CD4-positive, alpha-beta T cell (primary cell): Measurements from ENCODE around the gene ANKLE1. TPM values are rescaled to one million over a fixed set of nuclear protein-coding genes. Genes with fewer than 3 reads are reported as not detected.

ENCODE experiments used
- ATAC-seq: fragments of 200-7000 bp; cut with Tn5 transposase; one replicate; pipeline ENCODE4 v1.10.0; 2022; ENCODE audit warnings: mild to moderate bottlenecking; ENCODE audit not compliant: poor library complexity
- CTCF ChIA-PET: fragments of 350-600 bp; sonication (Branson Sonifier 250); formaldehyde crosslinking; loops from one replicate; lab custom pipeline; 2021; ENCODE audit warnings: antibody characterized with exemption, inconsistent platforms; lab: Charles Lee
- POLR2A ChIA-PET: fragments of 350-600 bp; sonication (Branson Sonifier 250); formaldehyde crosslinking; loops from one replicate; lab custom pipeline; 2021; ENCODE audit warnings: antibody characterized with exemption, inconsistent platforms; lab: Charles Lee
- DNase-seq, 14 experiments: peaks; one replicate each; pipeline ENCODE4 v3.0.0-alpha.2; 2013 to 2020; ENCODE audit warnings: mixed read lengths in 2 of 14
- H3K27ac ChIP-seq, 2 donors: one replicate each; pipeline versions ENCODE4 v1.5.1 to v1.7.0; 2013; ENCODE audit warnings: low read length in 2 of 2, low read depth in 1 of 2, mild to moderate bottlenecking in 1 of 2
- H3K27me3 ChIP-seq, 2 experiments: 1 replicate in 1 of 2; 2 replicates in 1 of 2; pipeline versions ENCODE4 v1.6.1 to v1.7.0; 2013; ENCODE audit warnings: low read length in 2 of 2, control low read depth in 1 of 2, mild to moderate bottlenecking in 1 of 2, moderate library complexity in 1 of 2; ENCODE audit not compliant: insufficient read depth in 2 of 2, control insufficient read depth in 1 of 2
- H3K36me3 ChIP-seq: one replicate; pipeline ENCODE4 v1.6.1; 2013; ENCODE audit warnings: low read length, control low read depth; ENCODE audit not compliant: insufficient read depth
- H3K4me1 ChIP-seq: one replicate; pipeline ENCODE4 v1.6.1; 2013; ENCODE audit warnings: low read length, control low read depth; ENCODE audit not compliant: insufficient read depth
- H3K4me3 ChIP-seq: one replicate; pipeline ENCODE4 v1.5.1; 2013; ENCODE audit warnings: mild to moderate bottlenecking, low read length, moderate library complexity
- H3K9me3 ChIP-seq, 2 experiments: 1 replicate in 1 of 2; 2 replicates in 1 of 2; pipeline versions ENCODE4 v1.6.1 to v1.7.0; 2013; ENCODE audit warnings: low read length in 2 of 2, mild to moderate bottlenecking in 2 of 2, control low read depth in 1 of 2, moderate library complexity in 1 of 2; ENCODE audit not compliant: control insufficient read depth in 1 of 2, insufficient read depth in 1 of 2
- H3K27ac Mint-ChIP-seq: one replicate; pipeline ENCODE4 v1.8.0; 2020; ENCODE audit warnings: mixed read lengths
- H3K27me3 Mint-ChIP-seq: one replicate; pipeline ENCODE4 v1.8.0; 2021; ENCODE audit warnings: mixed read lengths
- H3K36me3 Mint-ChIP-seq: one replicate; pipeline ENCODE4 v1.8.0; 2021; ENCODE audit warnings: low read depth, mixed read lengths
- H3K4me1 Mint-ChIP-seq: one replicate; pipeline ENCODE4 v1.8.0; 2021; ENCODE audit warnings: low read depth, mixed read lengths
- H3K4me3 Mint-ChIP-seq: one replicate; pipeline ENCODE4 v1.8.0; 2020; ENCODE audit warnings: mild to moderate bottlenecking, mixed read lengths
- H3K9me3 Mint-ChIP-seq: one replicate; pipeline ENCODE4 v1.8.0; 2020; ENCODE audit warnings: mixed read lengths
- intact Hi-C, 2 experiments: fragments of 100-400 bp; cut with DNase I in 1 of 2; cut with micrococcal nuclease in 1 of 2; formaldehyde crosslinking; loops; one replicate each; pipeline versions ENCODE4 v1.15.1 to v1.9.0; 2023 to 2025; cut with DNase I, micrococcal nuclease
- total RNA-seq, 174 experiments: library from RNA in 2 of 174; stranded (reverse) in 2 of 174; gene quantifications; one replicate each; pipeline ENCODE4 v1.2.3 and lab custom pipeline; 2021 to 2026
- TF ChIP-seq, protein P1 (sequence below): fragments of 200-600 bp; IDR thresholded peaks from one replicate; pipeline ENCODE4 v1.8.0; 2022; ENCODE audit warnings: antibody characterized with exemption, mild to moderate bottlenecking

The ANKLE1 gene
- total RNA-seq, 2 experiments from 2014 or later, result 0.85 to 1.9 TPM

DNA sequence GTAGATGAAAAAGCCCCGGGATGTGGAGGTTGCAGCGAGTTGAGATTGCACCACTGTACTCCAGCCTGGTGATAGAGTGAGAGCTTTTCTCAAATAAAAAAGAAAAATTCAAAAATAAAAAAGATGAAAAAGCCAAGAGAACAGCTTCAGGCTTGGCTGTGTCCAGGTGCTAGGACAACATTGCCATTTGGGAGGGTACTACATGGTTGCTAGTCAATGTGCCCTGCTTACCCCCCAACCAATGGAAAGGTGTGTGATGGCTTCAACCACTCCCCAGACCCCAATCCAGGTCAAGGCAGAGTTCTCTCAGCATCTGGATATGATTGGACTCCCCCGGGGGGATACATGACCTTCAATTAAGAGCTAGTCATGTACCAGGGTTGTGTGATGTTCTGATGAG is 2.3 kb upstream of the ANKLE1 start:
- Mint-ChIP-seq H3K27ac (no peak overlapping the region), H3K9me3 (no peaks in the 10 kb centered on the region), H3K27me3 (peaks cover 11% of the 10 kb centered on the region), H3K36me3 (peaks cover 28% of the 10 kb centered on the region), H3K4me1 (peaks cover 10% of the 10 kb centered on the region), H3K4me3 (no peak overlapping the region)
- H3K27ac ChIP-seq, result no peak overlapping the region
- peaks cover 37% of the 10 kb centered on the region for H3K36me3 ChIP-seq
- intact Hi-C loops, result no loop called here
- POLR2A ChIA-PET, result interaction anchor here (1.5 kb wide), 1 partner anchor 95 kb away, joined by 3 read pairs; no protein-coding TSS in a partner anchor
- TF ChIP-seq, protein P1, sequence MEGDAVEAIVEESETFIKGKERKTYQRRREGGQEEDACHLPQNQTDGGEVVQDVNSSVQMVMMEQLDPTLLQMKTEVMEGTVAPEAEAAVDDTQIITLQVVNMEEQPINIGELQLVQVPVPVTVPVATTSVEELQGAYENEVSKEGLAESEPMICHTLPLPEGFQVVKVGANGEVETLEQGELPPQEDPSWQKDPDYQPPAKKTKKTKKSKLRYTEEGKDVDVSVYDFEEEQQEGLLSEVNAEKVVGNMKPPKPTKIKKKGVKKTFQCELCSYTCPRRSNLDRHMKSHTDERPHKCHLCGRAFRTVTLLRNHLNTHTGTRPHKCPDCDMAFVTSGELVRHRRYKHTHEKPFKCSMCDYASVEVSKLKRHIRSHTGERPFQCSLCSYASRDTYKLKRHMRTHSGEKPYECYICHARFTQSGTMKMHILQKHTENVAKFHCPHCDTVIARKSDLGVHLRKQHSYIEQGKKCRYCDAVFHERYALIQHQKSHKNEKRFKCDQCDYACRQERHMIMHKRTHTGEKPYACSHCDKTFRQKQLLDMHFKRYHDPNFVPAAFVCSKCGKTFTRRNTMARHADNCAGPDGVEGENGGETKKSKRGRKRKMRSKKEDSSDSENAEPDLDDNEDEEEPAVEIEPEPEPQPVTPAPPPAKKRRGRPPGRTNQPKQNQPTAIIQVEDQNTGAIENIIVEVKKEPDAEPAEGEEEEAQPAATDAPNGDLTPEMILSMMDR, result no peak
- DNase-seq (no peak), ATAC-seq (no peak)
- H3K27me3 ChIP-seq, result peaks cover 0 to 5% of the 10 kb centered on the region in 2 experiments
- no peaks in the 10 kb centered on the region for H3K9me3 ChIP-seq
- CTCF ChIA-PET, result no interaction called here
- peaks cover 20% of the 10 kb centered on the region for H3K4me1 ChIP-seq
- no peak overlapping the region for H3K4me3 ChIP-seq

DNA sequence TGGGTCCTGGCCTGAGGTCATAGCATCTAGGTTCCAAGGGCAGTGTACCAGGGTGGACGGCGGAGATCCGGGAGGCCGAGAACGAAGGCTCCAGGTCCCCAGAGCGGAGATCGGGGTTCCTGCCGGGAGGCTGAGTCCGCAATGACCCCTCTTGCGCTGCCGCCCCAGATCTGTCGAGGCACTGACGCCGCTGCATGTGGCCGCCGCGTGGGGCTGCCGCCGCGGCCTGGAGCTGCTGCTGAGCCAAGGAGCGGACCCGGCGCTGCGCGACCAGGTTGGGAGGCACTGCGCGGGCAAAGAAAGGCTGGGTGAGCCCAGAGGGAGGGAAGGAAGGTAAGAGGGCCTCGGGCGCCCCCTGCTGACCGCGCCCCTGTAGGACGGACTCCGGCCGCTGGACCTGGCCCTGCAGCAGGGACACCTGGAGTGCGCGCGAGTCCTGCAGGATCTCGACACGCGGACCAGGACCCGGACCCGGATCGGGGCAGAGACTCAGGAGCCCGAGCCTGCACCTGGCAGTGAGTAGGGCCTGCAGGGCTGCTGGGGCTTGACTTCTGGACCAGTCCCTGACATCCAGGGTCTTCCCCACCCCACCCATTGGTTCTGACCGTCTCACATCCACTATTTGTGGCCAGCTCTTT is 906 bp downstream of the ANKLE1 start:
- Histone ChIP-seq H3K27ac (no peak overlapping the region), H3K36me3 (peaks cover 8% of the 10 kb centered on the region), H3K4me3 (peak overlapping the region; percentile 51), H3K4me1 (peaks cover 20% of the 10 kb centered on the region), H3K9me3 (no peaks in the 10 kb centered on the region), H3K27me3 (peaks cover 0 to 5% of the 10 kb centered on the region in 2 experiments)
- intact Hi-C loops, result loop anchor here (1.0 to 2.0 kb wide), 6 partner anchors 22 to 511 kb away; no protein-coding TSS in a partner anchor
- DNase-seq (peak; percentile 58 to 89 (median 74)), ATAC-seq (peak; percentile 96)
- H3K4me3 Mint-ChIP-seq, result peak overlapping the region; percentile 63
- H3K27ac Mint-ChIP-seq, result no peak overlapping the region
- peaks cover 11% of the 10 kb centered on the region for H3K27me3 Mint-ChIP-seq
- no peaks in the 10 kb centered on the region for H3K9me3 Mint-ChIP-seq
- H3K4me1 Mint-ChIP-seq, result peaks cover 10% of the 10 kb centered on the region
- TF ChIP-seq, protein P1, result peak; percentile 97
- ChIA-PET POLR2A (interaction anchor here (1.6 kb wide), 1 partner anchor 16 kb away, joined by 4 read pairs; the partner anchor contains the start of gene BABAM1), CTCF (interaction anchor here (0.7 to 3.5 kb wide), 6 partner anchors 10 to 98 kb away, joined by 3 to 21 read pairs (median 6); partner anchors contain the start of genes BABAM1 and MRPL34)
- peaks cover 2% of the 10 kb centered on the region for H3K36me3 Mint-ChIP-seq

DNA sequence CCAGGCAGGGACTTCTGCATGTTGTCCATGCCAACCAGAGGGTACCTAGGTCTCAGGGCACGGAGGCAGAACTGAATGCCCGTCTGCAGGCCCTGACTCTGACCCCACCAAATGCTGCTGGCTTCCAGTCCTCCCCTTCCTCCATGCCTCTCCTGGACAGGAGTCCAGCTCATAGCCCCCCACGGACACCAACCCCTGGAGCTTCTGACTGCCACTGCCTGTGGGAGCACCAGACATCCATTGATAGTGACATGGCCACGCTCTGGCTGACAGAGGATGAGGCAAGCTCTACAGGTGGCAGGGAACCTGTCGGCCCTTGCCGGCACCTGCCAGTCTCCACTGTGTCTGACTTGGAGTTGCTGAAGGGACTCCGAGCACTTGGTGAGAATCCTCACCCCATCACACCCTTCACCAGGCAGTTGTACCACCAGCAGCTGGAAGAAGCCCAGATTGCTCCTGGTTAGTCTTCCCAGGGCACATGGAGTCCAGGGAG is 1.8 kb downstream of the ANKLE1 start:
- POLR2A ChIA-PET, result no interaction called here
- Histone ChIP-seq H3K4me1 (peaks cover 20% of the 10 kb centered on the region), H3K36me3 (peaks cover 6% of the 10 kb centered on the region), H3K27me3 (peaks cover 0 to 5% of the 10 kb centered on the region in 2 experiments), H3K4me3 (no peak overlapping the region), H3K27ac (no peak overlapping the region), H3K9me3 (no peaks in the 10 kb centered on the region)
- ATAC-seq (no peak), DNase-seq (no peak)
- no peak overlapping the region for H3K27ac Mint-ChIP-seq
- intact Hi-C loops, result loop anchor here (1.0 to 2.0 kb wide), 3 partner anchors 23 to 79 kb away; no protein-coding TSS in a partner anchor
- peaks cover 15% of the 10 kb centered on the region for H3K27me3 Mint-ChIP-seq
- CTCF ChIA-PET, result interaction anchor here (1.0 to 3.5 kb wide), 3 partner anchors 9 to 23 kb away, joined by 5 to 21 read pairs (median 9); partner anchors contain the start of gene BABAM1
- peaks cover 10% of the 10 kb centered on the region for H3K4me1 Mint-ChIP-seq
- H3K9me3 Mint-ChIP-seq, result no peaks in the 10 kb centered on the region
- peak overlapping the region; percentile 46 for H3K4me3 Mint-ChIP-seq
- H3K36me3 Mint-ChIP-seq, result no peaks in the 10 kb centered on the region
- TF ChIP-seq, protein P1, result no peak
